HG02610 (cell line): ENCODE measurements around the gene CEACAM18.
"Not testable (repeated sequence)": the region's sequence is repeated elsewhere in the genome, so short reads cannot be mapped to it uniquely, and the experiment has no call there.

ENCODE experiments used
- ATAC-seq: cut with Tn5 transposase; IDR thresholded peaks from one replicate; pipeline ENCODE4 v1.9.1; 2021; ENCODE audit warnings: mild to moderate bottlenecking, moderate library complexity; ENCODE audit not compliant: unreplicated experiment

CEACAM18 gene

DNA sequence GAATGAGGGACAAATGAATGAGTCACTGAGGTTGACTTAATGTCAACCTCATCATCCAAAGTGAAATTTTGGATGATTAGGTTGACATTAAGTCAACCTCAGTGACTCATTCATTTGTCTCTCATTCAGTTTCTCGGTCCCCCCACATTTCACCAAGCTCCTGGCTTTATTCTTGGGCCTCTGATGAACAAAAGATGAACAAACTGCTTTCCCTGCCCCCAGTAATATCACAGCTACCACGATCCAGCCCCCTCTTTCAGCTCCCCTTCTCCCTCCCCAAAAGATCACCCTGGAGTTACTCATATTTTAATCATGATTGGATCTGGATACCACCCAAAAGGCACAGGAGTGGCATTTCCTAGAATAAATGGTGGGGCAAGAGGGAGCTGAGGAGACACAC is 10.8 kb downstream of the CEACAM18 start:
- ATAC-seq, result no peak

DNA sequence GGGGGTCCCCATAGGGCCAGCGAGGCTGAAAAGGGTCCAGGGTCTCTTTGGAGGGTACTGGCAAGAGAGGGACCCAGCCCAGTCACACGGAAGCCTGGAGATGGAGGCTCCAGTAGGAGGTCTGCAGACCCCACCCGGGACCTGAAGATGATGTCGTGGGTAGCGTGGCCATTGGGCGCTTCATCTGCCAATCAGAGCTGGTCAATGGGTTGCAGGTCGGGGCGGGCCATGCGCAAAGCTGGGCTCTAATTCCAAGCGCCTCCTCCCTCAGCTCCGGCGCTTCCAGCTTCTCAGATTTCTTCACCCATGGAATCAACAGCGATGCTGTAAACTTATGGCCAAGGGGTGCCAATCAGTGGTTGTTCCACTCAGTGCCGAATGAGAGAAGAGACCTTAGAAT is 12.3 kb downstream of the CEACAM18 start:
- no peak for ATAC-seq

DNA sequence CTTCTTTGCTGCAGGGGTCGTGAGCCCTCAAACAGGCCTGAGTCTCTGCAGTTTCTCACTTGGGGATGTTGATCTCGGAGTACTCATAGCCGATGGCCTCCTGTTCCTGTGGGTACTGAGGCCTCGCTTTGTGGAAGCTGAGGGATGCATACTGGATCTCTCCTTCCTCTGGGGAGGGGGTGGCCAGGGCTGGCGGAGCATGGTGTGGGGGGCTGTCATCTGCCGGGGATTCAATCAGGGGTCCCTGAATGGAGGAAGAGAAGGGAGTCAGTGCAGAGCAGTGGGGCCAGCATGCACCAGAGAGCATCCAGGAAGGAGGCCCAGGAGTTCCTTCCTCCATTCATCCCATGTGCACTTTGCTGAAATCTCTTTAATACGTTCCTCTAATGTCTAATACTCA is 13.2 kb downstream of the CEACAM18 start:
- no peak for ATAC-seq

DNA sequence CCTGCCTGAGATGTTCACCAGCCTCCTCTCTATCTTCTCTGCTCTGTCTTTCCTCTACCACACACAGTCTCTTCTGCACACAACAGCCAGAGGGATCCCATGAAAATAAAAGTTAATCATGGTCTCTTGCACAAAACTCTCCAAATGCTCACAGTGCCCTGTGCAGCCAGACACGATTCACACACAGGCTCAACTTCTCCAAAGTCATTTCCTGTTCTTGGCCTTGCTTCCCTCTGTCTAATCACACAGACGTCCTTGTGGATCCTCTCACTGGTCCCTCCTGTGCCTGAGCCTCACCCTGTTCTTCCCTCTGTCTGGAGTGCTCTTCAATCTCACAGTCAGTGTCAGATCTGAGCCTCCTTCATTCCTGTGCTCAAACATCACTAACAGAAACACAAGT is 15.4 kb downstream of the CEACAM18 start:
- ATAC-seq, result no peak

DNA sequence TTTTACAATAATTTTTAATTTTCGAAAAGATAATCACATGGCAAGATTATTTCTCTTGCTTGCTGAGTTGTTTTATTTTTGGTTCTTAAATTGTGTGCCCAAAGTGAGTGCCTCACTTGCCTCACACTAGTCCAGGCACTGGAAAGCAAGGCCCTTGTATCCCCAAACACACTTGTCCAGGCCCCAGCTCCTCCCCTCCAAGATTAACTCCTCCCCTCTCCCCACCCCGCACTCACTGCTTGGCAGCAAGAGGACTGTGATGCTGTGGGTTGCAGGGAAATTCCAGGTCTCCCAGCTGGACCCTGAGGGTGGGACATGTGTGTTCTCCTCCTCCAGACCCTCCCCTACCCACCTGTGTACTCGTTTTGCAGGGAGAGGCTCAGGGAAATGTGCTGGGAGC is 19.3 kb downstream of the CEACAM18 start:
- ATAC-seq, result no peak

DNA sequence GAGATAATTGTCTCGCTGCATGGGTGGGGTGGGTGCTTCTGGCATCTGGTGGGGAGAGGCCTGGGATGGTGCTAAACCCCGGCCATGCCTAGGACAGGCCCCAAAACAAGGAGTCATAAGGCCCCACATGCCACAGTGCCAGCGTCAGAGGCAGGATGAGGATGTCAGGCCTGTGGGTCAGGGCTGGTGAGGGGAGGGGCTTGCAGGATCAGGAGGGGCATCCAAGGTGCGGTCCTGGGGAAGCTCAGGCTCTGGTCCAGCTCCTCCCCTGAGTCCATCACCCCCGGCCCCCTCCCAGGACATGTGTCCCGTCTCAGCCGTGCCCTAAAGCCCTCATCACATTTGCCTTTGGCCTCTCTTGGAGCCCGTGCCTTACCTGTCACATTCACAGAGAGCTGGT is 22.6 kb downstream of the CEACAM18 start:
- ATAC-seq, result not testable (repeated sequence)

DNA sequence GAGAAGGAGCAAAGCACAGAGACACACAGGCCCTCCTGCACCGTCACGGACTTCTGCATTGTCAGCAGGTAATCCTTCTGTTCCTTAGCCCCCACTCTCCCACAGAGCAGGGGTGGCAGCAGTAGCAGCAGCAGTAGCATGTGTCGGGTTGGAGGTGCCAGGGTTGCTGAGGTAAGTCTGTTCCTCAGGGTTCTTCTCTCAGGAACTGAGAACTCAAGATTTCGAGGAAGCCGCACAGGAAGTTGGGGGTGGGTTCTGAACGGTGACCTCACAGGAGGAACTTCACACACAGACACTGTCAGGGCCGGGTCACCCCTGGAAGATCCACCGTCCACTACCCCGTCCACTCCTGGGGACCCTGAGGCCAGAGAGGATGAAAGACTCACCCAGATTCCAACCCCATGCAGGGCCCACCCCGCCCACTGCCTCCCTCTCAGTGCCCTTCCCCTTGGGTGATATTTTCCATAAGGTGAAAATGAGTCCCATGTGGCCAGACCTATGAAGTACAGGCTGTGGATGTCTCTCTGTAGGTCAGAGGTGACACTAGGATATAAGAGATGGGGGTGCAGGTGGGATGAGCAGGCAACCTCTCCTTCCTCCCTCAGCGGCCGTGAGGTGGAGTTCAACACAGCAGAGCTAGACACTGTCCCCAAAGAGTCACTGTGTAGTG is 23.4 kb downstream of the CEACAM18 start, which contains the start of gene SIGLEC12:
Gene SIGLEC12 (minus strand): TSS at position 207 of the 670 bp plus-strand sequence. CDS start 67 bp downstream, at position 140.
- no peak for ATAC-seq

DNA sequence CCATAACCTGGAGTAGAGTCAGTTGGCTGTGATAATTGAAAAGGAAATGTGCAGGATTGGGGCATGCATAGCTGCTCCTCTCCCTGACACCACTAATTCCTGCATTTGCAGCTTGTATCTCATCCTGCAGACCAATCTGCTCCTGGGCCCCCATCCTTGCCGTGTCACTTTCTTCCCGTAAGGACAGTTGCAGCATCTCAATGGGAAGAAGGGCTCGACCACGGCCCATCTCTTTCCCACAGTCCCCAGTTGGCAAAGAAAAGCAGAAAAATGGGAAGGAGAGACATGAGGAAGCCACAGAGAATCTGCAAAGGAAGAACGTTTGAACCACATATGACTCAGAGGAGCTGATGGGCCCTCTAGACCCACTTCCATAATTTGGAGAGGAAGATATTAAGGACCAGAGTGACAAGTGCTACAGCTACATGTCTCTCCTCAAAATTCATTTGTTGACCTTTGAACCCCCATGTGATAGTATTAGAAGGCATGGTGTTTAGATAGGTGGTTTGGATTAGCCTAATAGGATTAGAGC is 25.0 kb downstream of the CEACAM18 start:
- ATAC-seq, result no peak

DNA sequence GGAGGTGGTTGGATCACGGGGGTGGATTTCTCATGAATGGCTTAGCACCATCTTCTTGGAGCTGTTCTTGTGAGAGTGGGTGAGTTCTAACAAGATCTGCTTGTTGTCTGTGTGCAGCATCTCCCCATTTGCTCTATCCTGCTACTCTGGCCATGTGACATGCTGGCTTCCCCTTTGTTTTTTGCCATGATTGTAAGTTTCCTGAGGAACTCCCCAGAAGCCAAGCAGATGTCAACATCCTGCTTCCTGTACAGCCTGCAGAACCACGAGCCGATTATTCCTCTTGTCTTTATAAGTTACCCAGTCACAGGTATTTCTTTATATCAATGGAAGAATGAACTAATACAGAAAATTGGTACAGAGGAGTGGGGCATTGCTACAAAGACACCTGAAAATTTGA is 25.6 kb downstream of the CEACAM18 start:
- ATAC-seq, result no peak

DNA sequence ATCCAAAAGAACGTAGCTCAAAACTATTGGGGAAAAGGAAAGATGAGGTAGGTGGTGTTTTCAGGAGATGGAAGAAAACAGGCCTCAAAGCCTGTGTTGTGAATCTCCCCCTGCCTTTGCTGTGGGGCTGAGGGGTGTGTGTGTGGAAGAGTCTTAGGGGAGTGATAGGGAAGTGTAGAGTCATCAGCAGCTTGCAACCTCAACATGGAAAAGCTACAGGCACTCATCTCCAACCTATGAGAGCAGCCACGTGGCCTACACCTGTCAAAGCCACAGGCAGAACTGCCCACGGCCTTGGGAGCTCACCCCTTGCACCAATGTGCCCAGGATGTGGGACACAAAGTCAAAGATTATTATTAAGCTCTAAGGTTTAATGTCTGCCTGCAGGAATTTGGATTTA is 27.6 kb downstream of the CEACAM18 start:
- no peak for ATAC-seq

DNA sequence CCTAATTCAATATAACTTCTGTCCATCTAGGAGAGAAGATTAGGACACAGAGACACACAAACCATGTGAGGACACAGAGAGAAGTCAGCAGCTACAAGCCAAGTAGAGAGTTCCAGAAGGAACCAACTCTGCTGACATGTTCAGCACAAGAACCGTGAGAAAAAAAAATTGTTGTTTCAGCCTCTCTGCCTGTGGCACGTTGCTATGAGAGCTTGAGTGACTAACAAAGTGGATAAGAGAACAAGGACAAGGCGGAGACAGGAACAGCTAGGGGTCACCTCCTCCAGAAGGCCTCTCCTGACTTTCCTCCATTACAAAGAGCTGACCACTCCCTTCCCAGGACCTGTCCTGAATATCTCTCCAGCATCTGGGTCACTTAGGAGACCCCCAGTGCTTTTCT is 28.9 kb downstream of the CEACAM18 start:
- no peak for ATAC-seq

DNA sequence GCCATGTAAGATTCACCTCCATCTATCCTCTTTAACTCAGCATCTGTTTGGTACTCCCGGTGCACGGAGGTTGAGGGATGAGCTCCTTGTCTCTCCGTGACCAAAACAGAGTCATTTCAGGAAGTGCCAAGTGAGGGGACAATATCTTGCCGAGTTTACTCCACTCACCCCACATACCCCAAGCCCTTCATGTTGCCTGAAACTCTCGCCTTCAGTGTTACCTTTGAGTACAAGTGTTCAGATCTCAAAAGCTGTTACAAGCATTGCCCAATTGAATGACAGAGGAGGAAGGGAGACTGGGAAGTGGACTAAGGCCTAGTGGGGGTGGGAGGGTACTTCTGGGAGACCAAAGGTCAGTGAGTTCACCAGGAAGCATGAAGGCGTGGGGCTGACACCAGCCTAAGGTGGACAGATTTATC is 29.3 kb downstream of the CEACAM18 start:
- no peak for ATAC-seq

DNA sequence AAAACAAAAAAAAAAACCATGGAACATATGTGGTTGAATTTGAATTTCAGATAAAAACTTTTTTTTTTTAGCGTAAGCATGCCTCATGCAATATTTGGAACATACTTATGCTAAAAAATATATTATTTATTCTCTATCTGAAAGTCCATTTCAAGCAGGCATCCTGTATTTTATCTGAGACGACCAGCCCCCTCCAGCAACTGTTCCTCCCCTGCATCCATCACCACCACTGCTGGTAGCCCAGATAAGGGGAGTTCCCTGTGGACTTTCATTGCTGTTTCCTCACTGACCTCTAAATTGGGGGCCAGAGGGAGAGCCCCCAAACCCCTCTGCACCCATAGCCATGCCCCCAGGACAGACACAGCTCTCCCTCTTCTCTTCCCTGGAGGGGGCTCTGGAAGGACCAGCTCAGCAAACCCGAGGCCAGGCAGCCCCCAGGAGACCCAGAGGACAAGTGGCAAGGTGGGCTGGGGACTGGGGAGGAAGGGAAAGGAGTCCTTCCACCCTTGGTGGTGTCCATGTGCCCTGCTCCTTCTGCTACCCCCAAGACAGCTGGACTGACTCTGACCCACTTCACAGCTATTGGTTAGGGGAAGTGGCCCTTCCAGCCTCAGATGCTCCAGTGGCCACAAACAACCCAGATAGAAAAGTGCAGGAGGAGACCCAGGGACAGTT is 29.9 kb downstream of the CEACAM18 start:
- ATAC-seq, result no peak

DNA sequence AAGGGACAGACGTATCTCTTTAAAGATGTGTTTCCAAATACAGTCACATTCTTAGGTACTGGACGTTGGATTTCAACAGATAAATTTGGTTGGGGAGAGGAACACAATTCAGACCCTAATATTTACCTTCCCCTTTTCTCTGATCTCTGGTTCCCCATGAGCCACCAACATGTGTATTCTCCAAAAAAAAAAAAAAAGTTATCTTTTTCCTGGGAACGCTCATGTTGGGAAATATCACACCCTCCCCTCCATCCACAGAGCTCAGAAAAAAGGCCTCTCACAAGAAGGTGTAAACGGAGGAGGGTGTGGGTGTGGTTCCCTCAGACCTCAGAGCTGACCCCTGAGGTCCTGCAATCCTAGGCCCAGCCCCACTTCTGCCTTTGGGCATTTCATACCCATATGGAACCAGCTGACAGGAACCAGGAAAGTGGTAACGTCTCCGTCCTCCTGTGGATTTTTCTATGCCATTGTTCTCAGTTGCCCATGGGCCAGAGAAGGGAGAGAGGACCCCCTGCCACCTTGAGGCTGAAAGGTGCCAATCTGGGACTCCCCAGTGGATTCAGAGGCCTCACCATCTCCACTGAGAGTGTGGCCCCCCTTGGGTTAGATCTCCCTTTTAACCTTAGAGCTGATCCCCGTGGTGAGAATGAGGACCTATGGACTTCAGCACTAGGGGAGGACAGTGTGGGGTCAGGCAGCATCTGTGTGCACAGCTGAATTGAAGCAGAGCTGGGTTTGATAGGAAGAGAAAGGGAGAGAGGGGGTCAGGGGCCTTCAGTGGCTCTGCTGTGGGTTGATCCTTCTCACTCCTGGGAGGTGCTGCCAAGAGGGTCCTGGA is 31.7 kb downstream of the CEACAM18 start:
- no peak for ATAC-seq

DNA sequence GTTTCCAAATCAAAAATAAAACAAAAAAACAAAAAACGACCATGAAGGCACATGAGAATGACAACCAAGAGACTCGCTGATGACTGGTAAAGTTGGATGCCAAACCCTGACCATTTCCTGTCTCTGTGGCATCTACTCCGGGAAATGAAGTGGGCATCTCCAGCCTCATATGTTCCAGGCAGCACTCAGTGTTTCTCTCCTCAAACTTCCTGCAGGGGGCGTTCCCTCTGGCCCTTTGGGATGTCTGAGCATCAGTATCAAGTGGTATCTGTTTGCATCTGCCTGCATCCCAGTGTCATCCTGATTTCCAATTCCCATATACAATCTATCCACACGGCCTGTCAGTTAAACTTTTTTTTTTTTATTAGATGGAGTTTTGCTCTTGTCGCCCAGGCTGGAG is 33.0 kb downstream of the CEACAM18 start:
- no peak for ATAC-seq

DNA sequence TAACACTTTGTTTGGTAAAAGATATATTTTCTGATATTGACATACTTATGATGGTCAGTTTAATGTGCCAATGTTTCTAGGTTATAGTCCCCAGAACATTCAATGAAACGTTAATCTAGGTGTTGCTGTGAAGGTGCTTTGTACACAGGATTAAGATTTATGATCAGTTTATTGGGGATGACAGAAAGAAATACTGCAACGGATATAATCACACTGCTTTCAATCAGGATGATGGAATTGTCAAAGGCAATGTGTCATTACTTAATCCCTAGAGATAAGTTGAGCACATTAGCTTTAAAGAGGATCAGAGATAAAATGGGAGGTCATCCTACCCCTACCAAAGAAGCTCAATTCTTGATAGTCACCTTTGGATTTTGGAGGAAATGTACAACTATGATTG is 35.6 kb downstream of the CEACAM18 start:
- ATAC-seq, result no peak

DNA sequence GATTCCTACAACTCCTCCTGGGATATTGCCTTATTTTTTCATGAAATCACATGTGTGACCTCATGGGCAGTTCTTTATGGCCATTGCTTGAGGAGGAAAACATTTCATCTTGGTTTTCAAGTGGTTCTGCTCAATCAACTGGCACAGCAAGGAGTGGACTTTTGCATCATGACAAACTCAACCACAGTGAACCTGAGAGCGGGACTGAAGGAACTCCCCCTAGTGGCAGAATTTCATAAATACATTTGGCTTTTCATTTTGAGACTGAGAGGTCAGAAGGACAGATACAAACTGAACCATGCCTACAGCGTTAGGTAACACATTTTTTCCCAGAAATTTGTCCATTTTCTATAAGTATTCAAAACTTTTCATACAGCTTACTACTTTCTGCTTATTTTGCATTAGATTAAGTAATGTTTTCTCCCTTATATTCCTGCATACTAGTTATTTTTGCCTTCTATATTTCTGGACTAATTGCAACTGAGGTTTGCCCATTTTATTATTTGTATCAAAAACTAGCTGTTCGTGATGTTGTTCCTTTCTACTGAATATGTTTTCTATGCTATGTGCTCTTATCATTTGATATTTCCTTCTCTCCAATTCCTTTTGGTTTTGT is 36.6 kb downstream of the CEACAM18 start:
- ATAC-seq, result no peak

DNA sequence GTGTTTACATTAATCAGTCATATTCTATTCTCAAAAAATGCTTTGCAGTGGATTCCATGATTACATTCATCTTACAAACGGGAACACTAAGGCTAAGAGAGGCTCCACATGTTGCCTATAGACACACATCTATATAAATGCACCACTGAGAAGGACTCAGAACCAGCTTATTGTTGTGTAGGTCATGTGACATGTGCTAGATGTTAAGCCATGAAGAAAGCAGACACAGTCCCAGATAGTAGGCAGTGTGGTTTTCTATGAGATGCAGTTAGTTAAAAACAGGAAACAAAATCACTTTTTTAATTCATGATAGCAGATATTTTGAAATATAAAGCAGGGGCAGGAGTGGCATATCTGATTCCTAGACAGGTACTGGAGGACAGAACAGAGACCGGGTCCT is 42.4 kb downstream of the CEACAM18 start:
- ATAC-seq, result no peak

DNA sequence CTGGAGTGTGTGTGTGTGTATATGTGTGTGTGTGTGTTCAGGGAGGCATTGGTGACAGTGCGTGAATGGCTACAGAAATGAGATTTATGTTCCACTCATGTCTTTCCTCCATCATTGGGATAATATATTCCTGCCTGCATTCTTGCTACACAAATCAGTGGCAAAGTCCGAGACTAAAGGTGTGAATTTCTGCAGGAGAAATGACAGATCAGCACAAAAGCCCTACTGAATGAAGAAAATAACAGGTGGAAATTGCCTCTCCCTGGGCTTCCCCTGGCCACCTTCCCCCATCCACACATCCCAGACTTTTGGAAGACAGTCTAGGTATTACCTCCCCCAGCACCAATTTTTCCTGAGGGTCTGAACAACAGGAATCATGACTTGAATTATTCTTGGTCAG is 43.0 kb downstream of the CEACAM18 start:
- ATAC-seq, result no peak

DNA sequence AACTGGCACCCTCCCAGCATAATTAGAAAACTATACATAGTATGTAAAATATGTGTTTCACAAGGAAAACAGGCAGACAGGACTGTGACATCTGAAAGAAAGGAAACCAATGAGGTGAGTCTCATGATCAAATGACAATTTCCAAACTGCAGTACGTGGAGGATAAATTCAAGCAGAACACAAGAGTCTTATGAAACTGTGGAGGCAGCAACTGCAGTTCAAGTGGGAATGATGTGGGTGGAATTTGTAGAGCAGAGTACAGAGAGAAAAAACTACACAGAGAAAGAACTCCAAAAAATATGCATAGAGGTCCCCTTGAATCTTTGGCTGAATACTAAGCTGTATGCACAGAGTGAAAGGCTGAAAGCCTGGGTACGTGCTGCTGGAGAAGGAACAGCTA is 43.4 kb downstream of the CEACAM18 start:
- ATAC-seq, result no peak

DNA sequence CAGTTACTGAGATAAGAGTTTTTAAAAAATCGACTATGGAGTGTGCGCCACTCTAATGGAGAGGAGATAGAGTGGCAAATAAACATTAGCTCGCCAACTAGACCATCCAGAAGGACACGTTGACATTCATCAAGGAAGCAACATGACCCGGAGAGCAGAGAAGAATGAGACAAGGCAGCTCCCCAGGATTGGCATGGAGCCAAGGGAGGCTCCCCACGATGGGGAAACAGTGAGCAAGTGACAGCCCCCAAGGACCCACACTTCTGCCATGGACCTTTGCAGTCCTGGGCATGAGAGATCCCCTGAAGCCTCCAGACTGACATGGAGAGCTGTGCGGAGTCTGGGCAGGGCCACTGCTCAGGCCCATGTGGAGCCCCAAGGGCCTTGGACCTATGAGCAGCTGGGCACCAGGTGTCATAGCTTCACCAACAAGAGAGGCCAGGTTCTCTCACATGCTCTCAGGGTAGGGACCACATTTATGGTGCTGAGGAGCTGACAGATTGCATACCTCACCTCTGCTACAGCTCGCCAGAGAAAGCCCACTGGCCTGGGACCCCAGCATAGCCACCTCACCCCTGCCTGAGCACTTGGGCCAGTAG is 46.4 kb downstream of the CEACAM18 start:
- no peak for ATAC-seq
